CD8-positive, alpha-beta memory T cell (primary cell): ENCODE results near the gene MST1. TPM values are rescaled to one million over a fixed set of nuclear protein-coding genes. Genes with fewer than 3 reads are reported as not detected.

Source experiments
- CTCF ChIA-PET: fragments of 350-600 bp; sonication (Branson Sonifier 250); formaldehyde crosslinking; loops from one replicate; lab custom pipeline; 2021; ENCODE audit warnings: antibody characterized with exemption; lab: Charles Lee
- POLR2A ChIA-PET: fragments of 350-600 bp; sonication (Branson Sonifier 250); formaldehyde crosslinking; loops from one replicate; lab custom pipeline; 2021; ENCODE audit warnings: antibody characterized with exemption; lab: Charles Lee
- DNase-seq, 5 donors: peaks; one replicate each; pipeline versions ENCODE4 v3.0.0 to v3.0.0-alpha.2; 2020 to 2022; ENCODE audit warnings: mixed read lengths in 1 of 5
- H3K27ac ChIP-seq: one replicate; pipeline ENCODE4 v1.7.0; 2013; ENCODE audit warnings: low read depth, mild to moderate bottlenecking, low read length, moderate library complexity
- H3K27me3 ChIP-seq: 2 replicates; pipeline ENCODE4 v1.7.0; 2013; ENCODE audit warnings: low read length, mild to moderate bottlenecking; ENCODE audit not compliant: insufficient read depth, poor library complexity, severe bottlenecking
- H3K36me3 ChIP-seq: 2 replicates; pipeline ENCODE4 v1.7.0; 2013; ENCODE audit warnings: mild to moderate bottlenecking, low read length, moderate library complexity; ENCODE audit not compliant: insufficient read depth
- H3K4me1 ChIP-seq: 2 replicates; pipeline ENCODE4 v1.7.0; 2013; ENCODE audit warnings: mild to moderate bottlenecking, low read length, moderate library complexity; ENCODE audit not compliant: insufficient read depth
- H3K4me3 ChIP-seq: 2 replicates; pipeline ENCODE4 v1.7.0; 2013; ENCODE audit warnings: mild to moderate bottlenecking, low read length
- H3K9me3 ChIP-seq: 2 replicates; pipeline ENCODE4 v1.7.0; 2013; ENCODE audit warnings: mild to moderate bottlenecking, low read length
- H3K27ac Mint-ChIP-seq, 8 donors: one replicate each; pipeline ENCODE4 v1.8.0; 2020 to 2021; ENCODE audit warnings: mixed read lengths in 8 of 8, mild to moderate bottlenecking in 6 of 8, inconsistent platforms in 3 of 8, moderate library complexity in 3 of 8
- H3K27me3 Mint-ChIP-seq, 2 donors: one replicate each; pipeline ENCODE4 v1.8.0; 2020 to 2021; ENCODE audit warnings: mixed read lengths in 2 of 2, mild to moderate bottlenecking in 1 of 2, moderate library complexity in 1 of 2
- H3K36me3 Mint-ChIP-seq, 3 donors: one replicate each; pipeline ENCODE4 v1.8.0; 2020 to 2021; ENCODE audit warnings: mixed read lengths in 3 of 3, inconsistent platforms in 1 of 3, mild to moderate bottlenecking in 1 of 3
- H3K4me1 Mint-ChIP-seq, 3 donors: one replicate each; pipeline ENCODE4 v1.8.0; 2020 to 2021; ENCODE audit warnings: mixed read lengths in 3 of 3, inconsistent platforms in 1 of 3, mild to moderate bottlenecking in 1 of 3
- H3K4me3 Mint-ChIP-seq, 7 donors: one replicate each; pipeline ENCODE4 v1.8.0; 2020 to 2021; ENCODE audit warnings: mixed read lengths in 7 of 7, mild to moderate bottlenecking in 6 of 7, moderate library complexity in 4 of 7, inconsistent platforms in 2 of 7
- H3K9me3 Mint-ChIP-seq, 5 donors: one replicate each; pipeline ENCODE4 v1.8.0; 2020 to 2022; ENCODE audit warnings: mixed read lengths in 5 of 5, mild to moderate bottlenecking in 3 of 5, moderate library complexity in 2 of 5, inconsistent platforms in 1 of 5
- polyA plus RNA-seq: library from polyadenylated mRNA; unstranded; fragments of 300-500 nt; fragmentation: Illumina TruSeq; gene quantifications from one replicate; pipeline ENCODE4 v1.2.3, GENCODE V29; 2021
- total RNA-seq, 2 experiments: library from RNA; stranded (reverse); gene quantifications; one replicate each; pipeline ENCODE4 v1.2.3, GENCODE V29; 2021

MST1 gene
- total and polyA plus RNA-seq, 3 experiments from 2014 or later, result 0.31 to 8.5 (median 6.0) TPM

DNA sequence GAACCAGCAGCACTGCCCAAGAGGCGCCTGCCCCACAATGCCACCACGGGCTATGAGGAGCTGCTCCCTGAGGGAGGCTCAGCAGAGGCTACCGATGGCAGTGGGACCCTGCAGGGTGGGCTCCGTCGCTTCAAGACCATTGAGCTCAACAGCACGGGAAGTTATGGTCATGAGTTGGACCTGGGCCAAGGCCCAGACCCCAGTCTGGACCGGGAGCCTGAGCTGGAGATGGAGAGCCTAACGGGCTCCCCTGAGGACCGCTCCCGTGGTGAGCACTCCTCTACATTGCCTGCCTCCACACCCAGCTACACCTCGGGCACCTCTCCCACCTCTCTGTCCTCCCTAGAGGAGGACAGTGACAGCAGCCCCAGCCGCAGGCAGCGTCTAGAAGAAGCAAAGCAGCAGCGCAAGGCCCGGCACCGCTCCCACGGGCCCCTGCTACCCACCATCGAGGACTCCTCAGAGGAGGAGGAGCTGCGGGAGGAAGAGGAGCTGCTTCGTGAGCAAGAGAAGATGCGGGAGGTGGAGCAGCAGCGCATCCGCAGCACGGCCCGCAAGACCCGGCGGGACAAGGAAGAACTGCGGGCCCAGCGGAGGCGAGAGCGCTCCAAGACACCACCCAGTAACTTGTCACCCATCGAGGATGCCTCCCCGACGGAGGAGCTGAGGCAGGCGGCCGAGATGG, 36.9 kb downstream of the MST1 start:
- H3K9me3 Mint-ChIP-seq, result no peaks in the 10 kb centered on the region
- H3K27me3 ChIP-seq, result no peaks in the 10 kb centered on the region
- H3K9me3 ChIP-seq, result no peaks in the 10 kb centered on the region
- no peak overlapping the region for H3K27ac ChIP-seq
- no peaks in the 10 kb centered on the region for H3K4me1 ChIP-seq
- CTCF ChIA-PET, result no interaction called here
- peaks cover 1 to 5% of the 10 kb centered on the region in 2 donors for H3K27me3 Mint-ChIP-seq
- H3K4me1 Mint-ChIP-seq, result no peaks in the 10 kb centered on the region
- H3K4me3 ChIP-seq, result no peak overlapping the region
- DNase-seq, result no peak
- H3K27ac Mint-ChIP-seq, result no peak overlapping the region
- no peaks in the 10 kb centered on the region for H3K36me3 Mint-ChIP-seq
- no peak overlapping the region for H3K4me3 Mint-ChIP-seq
- POLR2A ChIA-PET, result no interaction called here
- no peaks in the 10 kb centered on the region for H3K36me3 ChIP-seq

GRCh38 chr3:49650637-49651036, 38.6 kb downstream of the MST1 start:
- CTCF ChIA-PET, result no interaction called here
- H3K27me3 Mint-ChIP-seq, result no peaks in the 10 kb centered on the region

GRCh38 chr3:49650177-49650576, 39.1 kb downstream of the MST1 start:
- Histone ChIP-seq H3K27ac (no peak overlapping the region), H3K36me3 (no peaks in the 10 kb centered on the region), H3K4me1 (no peaks in the 10 kb centered on the region), H3K9me3 (no peaks in the 10 kb centered on the region), H3K27me3 (no peaks in the 10 kb centered on the region), H3K4me3 (no peak overlapping the region)
- H3K4me1 Mint-ChIP-seq, result no peaks in the 10 kb centered on the region
- no peaks in the 10 kb centered on the region for H3K36me3 Mint-ChIP-seq
- no peak overlapping the region for H3K4me3 Mint-ChIP-seq
- H3K9me3 Mint-ChIP-seq, result no peaks in the 10 kb centered on the region
- CTCF ChIA-PET, result no interaction called here
- H3K27me3 Mint-ChIP-seq, result no peaks in the 10 kb centered on the region
- no peak for DNase-seq
- H3K27ac Mint-ChIP-seq, result peak overlapping the region in 2 of 8 donors; percentile 9 to 18
- POLR2A ChIA-PET, result no interaction called here

More at GRCh38 chr3:49650637-49651036, 38.6 kb downstream of the MST1 start:
- POLR2A ChIA-PET, result no interaction called here
- peak overlapping the region in 1 of 8 donors; percentile 18 for H3K27ac Mint-ChIP-seq
- H3K4me1 Mint-ChIP-seq, result no peaks in the 10 kb centered on the region
- Histone ChIP-seq H3K4me1 (no peaks in the 10 kb centered on the region), H3K27me3 (no peaks in the 10 kb centered on the region), H3K36me3 (no peaks in the 10 kb centered on the region), H3K9me3 (no peaks in the 10 kb centered on the region), H3K4me3 (no peak overlapping the region), H3K27ac (no peak overlapping the region)
- no peak overlapping the region for H3K4me3 Mint-ChIP-seq
- DNase-seq, result no peak
- H3K9me3 Mint-ChIP-seq, result no peaks in the 10 kb centered on the region
- H3K36me3 Mint-ChIP-seq, result no peaks in the 10 kb centered on the region

DNA sequence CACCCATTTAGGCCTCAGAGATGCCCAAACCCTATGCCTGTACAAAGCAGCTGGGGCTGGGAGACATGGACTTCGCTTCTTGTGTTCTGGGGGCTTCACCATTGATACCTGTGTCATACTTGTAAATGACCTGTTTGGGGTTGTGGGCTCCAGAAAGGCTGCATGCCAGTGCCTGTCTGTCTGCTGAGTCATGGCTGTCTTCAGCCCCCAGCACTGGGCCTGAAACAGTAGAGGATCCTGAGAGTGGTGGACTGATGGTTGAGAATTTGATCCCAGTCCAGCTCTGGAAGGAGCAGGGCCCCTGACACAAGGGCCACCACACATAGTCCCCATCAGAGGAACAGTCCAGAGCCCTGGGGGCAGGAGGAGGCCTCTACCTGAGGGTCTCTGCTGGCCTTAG, 39.7 kb downstream of the MST1 start:
- DNase-seq, result no peak
- Mint-ChIP-seq H3K27ac (peak overlapping the region in 1 of 8 donors; percentile 59), H3K27me3 (no peaks in the 10 kb centered on the region), H3K4me3 (no peak overlapping the region), H3K9me3 (no peaks in the 10 kb centered on the region), H3K36me3 (no peaks in the 10 kb centered on the region), H3K4me1 (no peaks in the 10 kb centered on the region)
- no peaks in the 10 kb centered on the region for H3K4me1 ChIP-seq
- H3K36me3 ChIP-seq, result no peaks in the 10 kb centered on the region
- no peak overlapping the region for H3K4me3 ChIP-seq
- no peaks in the 10 kb centered on the region for H3K9me3 ChIP-seq
- H3K27me3 ChIP-seq, result no peaks in the 10 kb centered on the region
- ChIA-PET POLR2A (no interaction called here), CTCF (no interaction called here)
- no peak overlapping the region for H3K27ac ChIP-seq

GRCh38 chr3:49648354-49649019, 40.8 kb downstream of the MST1 start:
- H3K27ac ChIP-seq, result no peak overlapping the region
- Mint-ChIP-seq H3K36me3 (no peaks in the 10 kb centered on the region), H3K4me1 (no peaks in the 10 kb centered on the region), H3K27me3 (no peaks in the 10 kb centered on the region), H3K27ac (no peak overlapping the region), H3K4me3 (no peak overlapping the region), H3K9me3 (no peaks in the 10 kb centered on the region)
- no peaks in the 10 kb centered on the region for H3K9me3 ChIP-seq
- H3K36me3 ChIP-seq, result no peaks in the 10 kb centered on the region
- no peak for DNase-seq
- no peak overlapping the region for H3K4me3 ChIP-seq
- ChIA-PET POLR2A (no interaction called here), CTCF (no interaction called here)
- no peaks in the 10 kb centered on the region for H3K4me1 ChIP-seq
- H3K27me3 ChIP-seq, result no peaks in the 10 kb centered on the region

DNA sequence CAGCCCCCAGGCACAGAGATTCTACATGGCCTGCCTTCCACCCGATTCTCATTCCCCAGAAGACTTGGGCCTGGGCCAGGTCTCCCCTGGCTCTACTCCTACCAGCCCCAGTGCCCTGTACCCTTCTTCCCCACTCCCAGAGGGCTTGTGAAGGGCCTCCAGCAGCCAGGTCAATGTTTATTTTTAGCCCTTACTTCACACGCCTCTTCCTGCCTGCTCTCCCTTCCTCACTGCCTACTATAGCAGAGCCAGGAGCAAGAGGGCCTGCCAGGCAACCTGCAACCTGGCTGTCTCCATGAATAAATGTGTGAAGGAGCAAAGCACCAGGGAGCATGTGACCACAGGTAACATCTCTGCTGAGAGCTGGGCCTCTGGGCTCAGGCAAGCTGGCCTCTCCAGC, 41.5 kb downstream of the MST1 start:
- H3K4me3 Mint-ChIP-seq, result no peak overlapping the region

DNA sequence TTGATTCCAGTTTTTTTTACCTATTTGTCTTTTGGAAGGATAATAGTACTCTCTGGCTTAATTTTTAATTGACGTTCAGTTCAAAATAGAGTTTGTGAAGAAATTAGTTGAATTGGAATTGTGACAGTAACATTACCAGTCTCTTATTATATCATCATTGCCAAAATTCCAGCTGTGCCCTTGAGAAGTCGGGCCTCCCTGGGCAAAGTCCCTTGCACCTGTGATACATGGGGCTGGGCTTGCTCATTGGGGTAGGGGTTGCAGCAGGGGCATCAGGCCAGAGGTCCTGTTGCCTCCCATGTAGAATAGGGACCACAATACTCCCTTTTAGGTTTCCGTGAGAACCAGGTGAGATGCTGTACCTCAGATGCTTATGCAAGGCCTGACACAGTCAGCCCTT, 43.0 kb downstream of the MST1 start:
- H3K27me3 ChIP-seq, result no peaks in the 10 kb centered on the region
- H3K27ac ChIP-seq, result no peak overlapping the region
- no peak overlapping the region for H3K4me3 ChIP-seq
- no peak overlapping the region for H3K4me3 Mint-ChIP-seq
- H3K36me3 ChIP-seq, result no peaks in the 10 kb centered on the region
- H3K9me3 ChIP-seq, result no peaks in the 10 kb centered on the region
- no peaks in the 10 kb centered on the region for H3K4me1 Mint-ChIP-seq
- no peaks in the 10 kb centered on the region for H3K4me1 ChIP-seq
- no peaks in the 10 kb centered on the region for H3K27me3 Mint-ChIP-seq
- H3K36me3 Mint-ChIP-seq, result no peaks in the 10 kb centered on the region
- ChIA-PET CTCF (no interaction called here), POLR2A (no interaction called here)
- no peak for DNase-seq
- no peak overlapping the region for H3K27ac Mint-ChIP-seq
- H3K9me3 Mint-ChIP-seq, result no peaks in the 10 kb centered on the region

More for the DNA sequence above, 41.5 kb downstream of the MST1 start:
- Histone ChIP-seq H3K27me3 (no peaks in the 10 kb centered on the region), H3K36me3 (no peaks in the 10 kb centered on the region), H3K9me3 (no peaks in the 10 kb centered on the region), H3K4me1 (no peaks in the 10 kb centered on the region), H3K4me3 (no peak overlapping the region), H3K27ac (no peak overlapping the region)
- no peaks in the 10 kb centered on the region for H3K9me3 Mint-ChIP-seq
- H3K4me1 Mint-ChIP-seq, result no peaks in the 10 kb centered on the region
- ChIA-PET POLR2A (no interaction called here), CTCF (no interaction called here)
- no peaks in the 10 kb centered on the region for H3K27me3 Mint-ChIP-seq
- no peaks in the 10 kb centered on the region for H3K36me3 Mint-ChIP-seq
- no peak overlapping the region for H3K27ac Mint-ChIP-seq
- DNase-seq, result no peak

DNA sequence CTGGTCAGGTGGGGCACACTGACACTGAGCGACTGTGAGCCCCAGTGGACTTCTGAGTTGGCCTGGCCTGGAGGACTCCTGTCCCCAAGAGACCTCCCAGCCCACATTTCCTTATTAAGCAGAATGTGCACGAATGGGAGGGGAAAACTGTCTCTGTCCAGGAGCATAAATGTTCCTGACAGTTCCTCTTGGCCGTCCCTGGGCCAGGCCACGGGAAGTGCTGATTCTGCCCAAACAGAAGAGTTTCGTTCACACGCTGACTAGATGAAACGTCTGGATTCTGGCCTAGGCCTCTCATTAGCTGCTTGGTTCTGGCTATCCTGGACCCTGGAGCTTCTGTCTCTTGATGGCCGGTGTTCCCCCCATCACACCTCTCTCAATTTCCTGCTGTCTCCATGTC, 44.6 kb downstream of the MST1 start:
- H3K4me1 Mint-ChIP-seq, result no peaks in the 10 kb centered on the region
- Histone ChIP-seq H3K27me3 (no peaks in the 10 kb centered on the region), H3K4me3 (no peak overlapping the region), H3K4me1 (no peaks in the 10 kb centered on the region), H3K27ac (no peak overlapping the region), H3K9me3 (no peaks in the 10 kb centered on the region), H3K36me3 (no peaks in the 10 kb centered on the region)
- H3K9me3 Mint-ChIP-seq, result no peaks in the 10 kb centered on the region
- no peaks in the 10 kb centered on the region for H3K36me3 Mint-ChIP-seq
- no peak overlapping the region for H3K4me3 Mint-ChIP-seq
- DNase-seq, result no peak
- H3K27ac Mint-ChIP-seq, result no peak overlapping the region
- ChIA-PET POLR2A (no interaction called here), CTCF (interaction anchor here (1.2 kb wide), 1 partner anchor 105 kb away, joined by 3 read pairs; no protein-coding TSS in a partner anchor)
- H3K27me3 Mint-ChIP-seq, result no peaks in the 10 kb centered on the region
